AG10803 (cell line): ENCODE data around the gene FHL5.

Experiments used
- DNase-seq: peaks from one replicate; pipeline ENCODE4 v3.0.0; 2010; ENCODE audit warnings: low read depth
- H3K4me3 ChIP-seq: 2 replicates; pipeline ENCODE4 v1.5.1; 2011; ENCODE audit warnings: mild to moderate bottlenecking, low read length, control low read depth
- CTCF ChIP-seq: conservative IDR thresholded peaks from 2 replicates; pipeline ENCODE4 v1.5.1; 2011; ENCODE audit warnings: mild to moderate bottlenecking, low read length, control low read depth, inconsistent platforms

FHL5 gene

GRCh38 chr6:96608074-96608473 lies 45.1 kb downstream of the FHL5 start:
- no peak for TF ChIP-seq CTCF
- DNase-seq = no peak
- no peak overlapping the region for H3K4me3 ChIP-seq

- TF ChIP-seq CTCF = no peak
- H3K4me3 ChIP-seq = no peak overlapping the region
- DNase-seq = no peak
Observed at GRCh38 chr6:96610019-96610418, 47.1 kb downstream of the FHL5 start.

DNA sequence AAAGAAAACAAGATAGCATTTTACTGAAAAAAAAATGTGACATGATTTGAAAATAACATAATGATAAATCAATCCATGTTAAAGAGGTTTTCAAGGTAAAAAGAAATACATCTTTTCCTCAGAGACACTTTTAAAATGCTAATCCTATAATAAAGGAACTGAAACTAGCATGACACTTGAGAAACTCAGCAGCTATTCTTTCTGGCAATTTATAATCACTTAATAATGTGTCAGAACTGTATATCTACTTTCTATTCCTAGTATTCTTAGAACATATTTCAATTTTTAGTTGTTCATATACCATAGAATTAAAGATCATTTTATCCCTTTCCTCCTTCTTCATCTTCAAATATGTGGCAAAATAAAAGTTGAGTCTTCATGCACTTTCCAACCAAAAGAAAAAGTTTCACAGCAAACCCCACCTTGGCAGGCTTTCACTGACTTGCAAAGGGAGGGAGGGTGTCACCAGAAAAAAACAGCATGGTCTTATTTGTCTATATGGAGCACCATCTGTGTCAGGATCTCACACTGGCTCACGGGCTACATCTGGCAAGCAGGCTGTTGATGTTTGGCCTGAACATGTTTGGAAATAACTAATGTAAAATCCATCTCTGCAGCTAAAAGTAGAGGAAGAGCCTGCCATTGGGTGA lies 48.5 kb downstream of the FHL5 start:
- no peak for DNase-seq
- H3K4me3 ChIP-seq = no peak overlapping the region

GRCh38 chr6:96613291-96613999 lies 50.5 kb downstream of the FHL5 start:
- no peak overlapping the region for H3K4me3 ChIP-seq
- DNase-seq = no peak
- no peak for TF ChIP-seq CTCF

More for the DNA sequence above, 48.5 kb downstream of the FHL5 start:
- TF ChIP-seq CTCF = no peak

DNA sequence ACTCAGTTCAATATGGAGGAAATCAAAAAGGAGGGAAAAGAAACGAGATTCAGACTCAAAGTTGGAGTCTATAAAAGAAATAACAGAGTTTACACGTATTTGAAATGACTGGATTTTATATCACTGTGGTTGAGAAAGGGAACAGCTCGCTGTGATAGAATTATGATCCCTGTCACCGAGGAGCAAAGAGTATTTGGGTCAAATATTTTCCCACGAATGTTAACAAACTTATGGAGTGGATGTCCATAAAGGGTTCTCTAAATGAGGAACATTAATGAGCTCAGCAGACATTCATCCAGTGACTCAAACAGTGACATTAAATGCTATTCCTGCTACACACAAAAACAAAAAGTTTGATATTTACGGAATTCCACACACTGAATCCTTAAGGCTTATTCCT lies 57.9 kb downstream of the FHL5 start:
- no peak for TF ChIP-seq CTCF
- H3K4me3 ChIP-seq = no peak overlapping the region
- DNase-seq = no peak

GRCh38 chr6:96621983-96622382 lies 59.1 kb downstream of the FHL5 start:
- no peak for DNase-seq
- no peak overlapping the region for H3K4me3 ChIP-seq
- no peak for TF ChIP-seq CTCF

GRCh38 chr6:96624957-96625356 lies 62.0 kb downstream of the FHL5 start:
- no peak for DNase-seq
- no peak overlapping the region for H3K4me3 ChIP-seq

More at GRCh38 chr6:96624957-96625356, 62.0 kb downstream of the FHL5 start:
- TF ChIP-seq CTCF = no peak
